ENCODE results near the gene C1orf35. TPM values are rescaled to one million over a fixed set of nuclear protein-coding genes. Genes with fewer than 3 reads are reported as not detected.

Gene C1orf35
- total RNA-seq, 1 donor from 2014 or later = 4.1 TPM

DNA sequence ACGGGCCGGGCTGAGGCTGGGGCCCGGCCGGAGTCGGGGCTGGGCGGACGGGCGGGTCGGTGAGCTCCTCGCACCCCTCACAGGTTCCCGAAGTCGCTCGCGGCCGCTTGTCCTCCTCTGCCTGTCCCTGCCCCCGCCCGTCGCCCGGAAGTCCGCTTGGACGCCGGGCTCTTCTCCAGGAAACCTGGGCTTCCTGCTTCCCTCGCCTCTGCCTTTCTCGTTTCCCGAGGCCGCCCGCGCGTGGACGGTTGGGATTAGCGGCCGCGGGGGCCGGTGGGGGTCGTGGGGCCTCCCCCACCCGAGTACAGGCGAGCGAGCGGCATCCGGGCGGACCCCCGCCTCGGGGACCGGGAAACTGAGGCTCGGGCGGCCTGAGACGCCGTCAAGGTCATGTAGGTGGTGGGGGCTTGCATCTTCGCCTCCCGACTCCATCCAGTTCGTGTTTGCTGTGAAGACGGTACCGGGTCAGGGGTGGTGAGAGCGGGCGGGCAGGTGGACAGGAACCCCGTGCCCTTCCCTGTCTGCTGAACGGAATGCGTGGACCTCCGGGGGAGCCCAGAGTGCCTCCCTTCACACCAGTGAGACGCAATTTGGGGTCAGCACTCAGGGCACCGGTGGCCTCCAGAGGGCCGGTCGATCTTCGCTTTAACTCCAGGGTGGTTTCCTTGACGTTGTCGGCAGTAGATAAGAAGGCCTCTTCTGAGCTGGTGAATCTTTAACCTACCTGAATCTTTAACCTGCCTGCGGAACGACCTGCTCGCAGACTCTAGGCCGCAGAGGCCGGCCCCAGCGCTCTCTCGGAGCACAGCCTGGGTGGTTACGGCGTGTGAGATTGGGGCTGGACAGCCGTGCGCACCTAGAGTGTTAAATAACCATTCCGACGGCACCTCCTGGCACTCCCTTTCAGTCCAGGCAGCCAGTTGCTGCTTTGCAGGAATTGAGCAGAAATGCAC is 19.9 kb downstream of the C1orf35 start:
- FAIRE-seq (no peak), DNase-seq (ENCODE audit: low spot score in 2 of 2) (peak; percentile 67 to 77)

DNA sequence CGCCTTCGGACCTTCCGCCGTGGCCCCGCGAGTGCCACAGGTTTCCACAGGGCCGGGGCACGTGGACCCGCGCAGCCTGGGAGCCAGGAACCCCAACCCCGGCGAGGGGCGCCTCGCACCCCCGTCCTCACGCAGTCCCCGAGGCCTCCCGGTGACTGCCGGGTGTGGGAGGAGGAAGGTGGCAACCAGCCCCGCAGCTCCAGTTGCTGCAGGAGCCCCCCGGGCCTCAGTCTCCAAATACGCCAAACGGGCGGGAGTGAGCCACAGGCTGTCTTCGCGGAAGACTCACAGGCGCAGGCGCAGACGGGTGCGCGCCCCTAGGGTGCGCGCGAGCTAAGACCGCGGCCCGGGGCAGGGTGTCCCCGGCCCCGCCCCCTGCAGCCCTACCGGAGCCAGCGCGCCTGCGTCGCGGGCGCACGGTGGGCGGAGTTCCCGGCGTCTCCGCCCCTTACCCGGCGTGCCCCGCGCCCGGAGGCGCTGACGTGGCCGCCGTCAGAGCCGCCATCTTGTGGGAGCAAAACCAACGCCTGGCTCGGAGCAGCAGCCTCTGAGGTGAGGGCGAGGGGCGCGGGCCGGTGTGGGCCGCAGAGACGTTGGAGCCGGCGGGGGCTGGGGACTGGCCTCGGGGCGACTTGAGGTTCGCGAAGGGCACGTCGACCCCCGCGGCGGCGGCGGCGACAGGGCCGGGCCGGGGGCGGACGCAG is 20.8 kb downstream of the C1orf35 start, which contains the start of gene ARF1:
TSS of gene ARF1 (plus strand) at position 495 of the 704 bp plus-strand sequence. CDS start 14,407 bp downstream, outside the sequence.
- DNase-seq (ENCODE audit: low spot score in 2 of 2) (peak; percentile 99), FAIRE-seq (no peak)

DNA sequence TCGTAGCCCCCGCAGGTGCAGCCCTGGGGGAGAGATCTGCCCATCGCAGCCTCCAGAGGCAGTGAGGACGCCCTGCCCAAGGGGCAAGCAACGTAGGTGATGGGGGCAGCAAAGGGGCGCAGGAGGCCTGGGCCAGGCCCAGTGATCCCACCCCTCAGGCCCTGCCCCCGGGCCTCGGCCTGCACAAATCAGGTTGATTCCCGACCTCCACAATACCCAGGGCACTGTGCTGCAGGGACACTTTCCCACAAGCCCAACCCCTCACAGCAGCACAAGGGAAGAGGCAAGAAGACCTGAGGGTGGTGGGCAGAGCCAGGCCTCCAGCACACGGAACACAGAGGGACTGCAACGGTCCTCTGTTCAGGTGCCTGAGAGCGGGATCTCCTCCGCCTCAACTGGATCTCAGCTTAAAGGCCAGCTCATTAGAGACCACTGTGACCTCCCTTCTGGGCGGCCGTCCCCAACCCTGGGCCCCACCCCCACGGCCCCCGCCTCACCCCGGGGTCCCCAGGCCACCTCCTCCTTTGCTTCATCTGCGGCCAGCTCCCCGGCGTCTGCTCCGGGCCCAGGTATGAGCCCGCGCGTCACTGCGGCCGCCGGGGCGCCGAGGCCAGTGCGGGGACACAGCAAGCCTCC is 21.4 kb downstream of the C1orf35 start:
- no peak for DNase-seq (ENCODE audit: low spot score in 2 of 2)
- FAIRE-seq = no peak

DNA sequence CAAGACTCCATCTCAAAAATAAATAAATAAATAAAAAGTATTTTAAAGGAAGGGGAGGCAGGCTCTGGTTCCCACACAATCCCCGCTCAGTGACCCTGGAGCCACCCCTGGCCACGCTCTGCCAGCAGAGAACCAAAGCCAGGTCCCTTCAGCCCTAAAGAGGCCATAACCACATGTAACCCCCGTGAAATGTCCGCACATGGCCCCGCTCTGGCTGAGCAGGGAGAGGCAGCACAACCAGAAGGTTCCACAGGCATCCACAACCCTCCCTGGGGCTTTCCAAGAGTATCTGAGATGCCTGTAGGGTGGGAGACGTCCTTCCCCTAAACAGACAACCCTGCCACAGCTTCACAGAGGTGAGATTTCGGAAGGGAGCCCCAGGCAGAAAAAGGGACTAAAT is 22.0 kb downstream of the C1orf35 start:
- FAIRE-seq = no peak

DNA sequence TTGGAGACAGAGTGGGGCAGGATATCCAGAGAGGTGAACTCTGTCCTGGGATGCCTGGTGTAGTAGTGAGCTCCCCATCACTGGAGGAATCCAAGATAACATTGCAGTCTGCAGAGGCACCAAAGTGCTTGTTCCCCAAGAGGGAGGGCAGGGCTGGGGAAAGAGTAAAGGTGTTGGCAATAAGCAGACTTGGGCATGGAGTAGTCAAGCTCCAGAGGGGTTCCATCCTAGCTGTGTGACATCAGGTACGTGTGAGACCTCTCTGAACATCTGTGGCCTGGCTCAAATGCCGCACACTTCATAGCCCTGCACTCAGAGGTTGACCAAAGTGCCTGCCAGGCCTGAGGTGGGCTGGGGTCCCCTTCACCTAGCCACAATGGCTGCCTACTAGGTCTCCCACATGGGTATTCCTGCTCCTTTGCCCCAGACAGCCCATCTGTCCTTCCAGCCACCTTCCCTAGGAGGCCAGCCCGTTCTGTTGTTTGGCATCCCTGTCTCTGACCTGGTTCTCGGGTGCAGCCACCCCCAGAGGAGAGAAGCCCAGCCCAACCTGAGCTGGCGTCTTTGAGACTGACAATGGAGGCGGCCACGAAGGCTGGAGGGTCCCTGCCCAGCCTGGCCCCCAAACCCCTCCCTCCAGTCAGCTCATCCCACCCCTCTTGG is 23.4 kb downstream of the C1orf35 start:
- FAIRE-seq (no peak), DNase-seq (ENCODE audit: low spot score in 2 of 2) (no peak)

More for the DNA sequence above, 22.0 kb downstream of the C1orf35 start:
- no peak for DNase-seq (ENCODE audit: low spot score in 2 of 2)

DNA sequence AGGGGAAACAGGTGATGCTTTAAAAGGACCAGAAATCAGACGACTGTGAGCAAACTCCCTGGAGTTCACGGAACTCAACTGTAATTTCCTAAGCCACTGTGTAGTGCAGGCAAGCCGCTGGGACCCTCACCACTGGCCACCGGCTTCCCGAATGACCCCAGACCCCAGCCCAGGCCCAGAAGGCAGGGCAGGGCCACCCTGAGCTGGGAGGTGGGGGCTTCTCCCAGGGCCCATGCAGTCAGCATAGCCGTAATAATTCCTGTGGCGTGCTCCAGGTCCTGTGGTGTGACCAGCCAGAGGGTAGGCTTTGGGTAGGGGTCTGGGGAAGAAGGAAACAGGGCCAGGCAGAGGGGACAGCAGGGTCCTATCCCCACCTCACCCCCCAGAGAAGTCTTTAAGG is 24.1 kb downstream of the C1orf35 start:
- no peak for FAIRE-seq
- DNase-seq (ENCODE audit: low spot score in 2 of 2) = no peak

DNA sequence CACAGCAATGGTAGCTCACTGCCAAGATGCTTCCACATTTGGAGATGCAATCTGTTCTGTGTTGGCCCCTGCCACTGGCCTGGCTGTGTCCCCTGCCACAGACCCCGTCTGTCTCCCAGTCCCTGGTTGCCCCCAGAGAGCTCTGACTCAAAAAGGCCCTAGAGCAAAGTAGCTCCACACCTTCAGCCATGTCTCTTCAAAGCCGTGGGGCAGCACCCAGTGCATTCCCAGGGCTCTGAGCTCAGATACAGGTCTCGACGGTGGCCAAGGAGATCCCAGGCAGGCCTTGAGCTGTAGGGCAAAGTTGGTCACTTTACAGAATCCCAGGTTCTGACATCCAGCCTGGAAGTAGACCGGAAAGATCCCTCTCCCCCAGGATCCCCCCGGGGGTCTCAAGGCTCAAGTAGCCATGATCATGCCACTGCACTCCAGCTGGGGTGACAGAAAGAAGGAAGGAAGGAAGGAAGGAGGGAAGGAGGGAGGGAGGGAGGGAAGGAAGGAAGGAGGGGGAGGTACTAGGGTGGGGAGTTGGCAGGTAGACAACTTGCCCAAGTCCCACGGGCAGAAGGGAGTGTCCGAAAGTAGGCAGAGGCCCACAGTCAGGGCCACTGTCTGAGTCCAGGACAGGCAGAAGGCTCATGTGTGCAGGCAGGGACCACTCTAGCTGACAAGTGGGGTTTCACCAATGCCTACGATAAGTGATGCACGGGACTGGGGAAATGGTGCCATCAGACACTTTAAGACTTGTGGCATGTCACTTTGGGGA is 25.4 kb downstream of the C1orf35 start:
- no peak for DNase-seq (ENCODE audit: low spot score in 2 of 2)
- no peak for FAIRE-seq

DNA sequence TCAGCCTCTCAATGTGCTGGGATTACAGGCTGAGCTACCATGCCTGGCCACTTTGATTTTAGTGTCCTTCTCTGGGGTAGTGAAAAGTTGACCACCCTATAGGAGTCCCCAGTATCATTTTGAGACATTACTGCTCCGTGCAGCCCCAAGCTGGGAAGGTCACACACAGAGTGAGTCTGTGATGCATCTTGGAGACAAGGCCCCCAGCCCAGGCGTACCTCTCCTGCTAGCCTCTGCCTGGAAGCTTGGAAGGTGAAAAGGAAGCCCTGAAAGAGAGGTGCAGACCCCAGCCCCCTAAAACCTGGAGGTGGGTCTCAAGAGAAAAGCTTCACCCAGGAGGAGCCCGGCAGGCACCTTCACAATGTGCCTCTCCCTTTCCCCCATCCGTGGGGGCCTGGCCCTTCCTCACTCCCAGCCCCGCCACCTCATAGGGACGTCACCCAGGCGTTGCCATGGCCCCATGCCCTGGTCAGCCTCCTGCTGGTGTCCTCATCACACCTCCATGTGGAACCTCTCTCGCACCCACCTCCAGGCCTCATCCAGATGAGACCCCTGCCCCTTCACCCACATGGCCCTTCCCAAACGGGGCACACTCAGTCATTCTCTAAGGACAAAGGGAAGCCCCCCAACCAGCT is 26.2 kb downstream of the C1orf35 start:
- DNase-seq (ENCODE audit: low spot score in 2 of 2) (no peak), FAIRE-seq (no peak)

DNA sequence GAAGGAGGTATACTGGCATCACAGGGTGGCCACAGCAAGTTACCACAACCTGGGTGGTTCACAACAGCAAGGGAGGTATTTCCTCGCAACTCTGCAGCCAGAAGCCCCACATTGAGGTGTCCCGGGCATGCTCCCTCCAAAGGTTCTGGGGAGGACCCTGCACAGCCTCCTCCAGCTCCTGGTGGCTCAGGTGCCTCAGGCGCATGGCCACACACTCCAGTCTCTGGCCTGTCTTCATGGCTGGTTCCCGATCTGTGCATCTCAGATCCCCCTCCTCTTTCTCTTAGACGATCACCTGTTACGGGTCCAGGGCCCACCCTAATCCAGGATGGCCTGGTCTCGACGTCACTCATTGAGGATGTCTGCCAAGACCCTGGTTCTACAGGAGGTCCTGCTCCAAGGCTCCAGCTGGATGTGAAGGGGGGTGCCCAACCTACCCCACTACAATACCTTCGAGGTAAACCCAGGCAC is 27.3 kb downstream of the C1orf35 start:
- no peak for FAIRE-seq
- DNase-seq (ENCODE audit: low spot score in 2 of 2) = no peak

DNA sequence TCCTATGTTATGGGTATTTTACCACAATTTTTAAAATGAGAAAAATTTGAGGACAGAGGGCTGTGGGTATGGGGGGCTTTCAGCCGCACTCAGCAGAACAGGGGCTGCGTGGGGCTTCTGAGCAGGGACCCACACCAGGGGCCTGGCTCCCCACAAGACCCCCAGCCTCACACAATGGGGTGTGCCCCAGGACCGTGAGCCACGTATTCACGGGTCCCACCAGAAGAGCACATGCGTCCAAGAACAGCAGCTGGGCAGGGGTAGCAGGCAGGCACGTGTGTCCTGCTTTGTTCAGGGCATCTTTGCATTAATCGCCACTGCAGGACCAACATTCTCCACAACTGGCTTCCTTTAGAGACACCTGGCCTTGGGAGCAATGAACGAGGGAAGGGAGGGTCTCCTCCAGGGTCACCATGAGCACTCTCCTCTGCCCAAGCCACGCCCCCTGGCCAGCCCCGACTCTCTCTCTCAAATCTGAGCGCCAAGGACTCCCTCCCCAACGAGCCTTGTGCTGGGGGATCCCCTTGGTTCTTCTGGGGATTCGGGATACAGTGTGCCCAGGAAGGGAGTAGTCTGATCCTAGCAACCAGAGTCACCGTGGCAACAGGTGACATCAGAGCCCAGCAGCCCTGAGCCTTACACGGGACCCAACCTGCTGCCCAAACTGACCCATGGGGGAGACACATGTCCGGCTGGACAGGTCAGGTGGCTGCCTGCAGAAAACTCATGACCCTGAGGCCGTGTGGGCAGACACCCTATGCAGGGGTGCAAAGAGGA is 28.0 kb downstream of the C1orf35 start:
- FAIRE-seq (no peak), DNase-seq (ENCODE audit: low spot score in 2 of 2) (no peak)

DNA sequence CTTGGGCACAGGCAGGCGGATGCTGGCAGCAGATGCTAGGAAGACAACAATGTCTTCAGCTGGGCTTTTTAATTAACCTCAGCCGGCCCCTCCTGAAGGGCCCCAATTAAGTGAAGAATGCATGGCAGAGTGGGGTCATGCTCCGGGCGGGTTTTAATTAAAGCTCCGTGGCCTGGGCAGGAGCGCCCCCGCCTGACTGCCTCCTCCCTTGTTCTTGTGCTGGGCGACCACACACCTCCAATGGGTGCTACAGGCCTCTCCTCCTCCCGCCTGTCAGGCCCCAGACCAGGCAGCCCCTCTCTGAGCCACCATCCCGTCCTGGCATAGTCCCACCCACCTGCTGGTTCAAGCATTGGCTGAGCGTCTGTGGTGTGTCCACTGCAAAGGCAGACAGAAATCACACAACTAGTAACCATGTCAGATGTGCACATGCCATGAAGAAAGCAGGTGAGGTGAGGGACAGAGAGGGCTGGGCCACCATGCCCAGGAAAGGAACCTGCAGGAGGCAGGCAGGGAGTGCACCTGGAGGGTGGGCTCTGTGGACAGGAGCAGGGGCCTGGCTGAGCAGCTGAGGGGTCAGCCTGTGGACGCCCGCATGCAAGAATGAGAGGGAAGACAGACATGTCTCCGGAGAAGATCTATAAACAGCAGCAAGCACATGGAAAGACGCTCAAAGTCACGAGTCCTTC is 29.1 kb downstream of the C1orf35 start:
- DNase-seq (ENCODE audit: low spot score in 2 of 2) (no peak), FAIRE-seq (no peak)

DNA sequence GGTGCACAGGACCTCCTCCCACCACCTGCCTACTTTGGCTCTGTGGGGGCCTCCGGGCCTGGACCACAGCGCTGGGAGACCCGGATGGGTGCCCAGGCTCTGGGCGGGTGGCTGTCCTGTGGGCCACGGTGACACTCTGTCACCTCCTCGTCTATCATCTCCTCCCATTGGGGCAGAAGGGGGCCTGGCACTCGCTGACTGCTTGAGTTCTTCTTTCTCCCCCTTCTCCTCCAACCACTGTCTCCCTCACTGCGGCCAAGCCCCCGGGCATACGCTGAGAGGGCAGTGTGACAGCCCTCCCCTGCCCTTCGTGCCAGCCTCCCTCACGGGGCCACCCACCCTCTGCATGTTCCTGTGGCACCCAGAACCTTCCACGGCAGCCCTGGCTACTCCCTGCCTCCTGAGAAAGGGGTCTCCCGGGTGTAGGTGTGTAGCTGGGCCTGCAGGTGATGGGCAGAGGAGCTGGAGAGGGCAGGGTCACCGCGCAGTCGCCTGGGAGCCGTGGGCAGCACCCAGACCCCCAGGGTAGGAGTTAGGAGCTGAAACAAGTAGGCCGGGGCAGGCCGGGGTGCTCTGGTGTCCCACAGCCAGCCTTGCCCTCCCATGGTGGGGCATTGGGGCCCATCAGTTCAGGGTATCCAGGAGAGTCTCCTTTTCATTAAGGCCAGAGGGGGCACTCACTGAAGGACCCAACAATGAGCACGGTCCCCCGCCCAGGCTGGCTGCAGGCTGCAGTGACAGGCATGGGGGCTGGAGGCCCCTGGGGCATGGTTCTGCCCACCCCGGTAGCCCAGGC is 29.9 kb downstream of the C1orf35 start:
- no peak for DNase-seq (ENCODE audit: low spot score in 2 of 2)
- FAIRE-seq = no peak

DNA sequence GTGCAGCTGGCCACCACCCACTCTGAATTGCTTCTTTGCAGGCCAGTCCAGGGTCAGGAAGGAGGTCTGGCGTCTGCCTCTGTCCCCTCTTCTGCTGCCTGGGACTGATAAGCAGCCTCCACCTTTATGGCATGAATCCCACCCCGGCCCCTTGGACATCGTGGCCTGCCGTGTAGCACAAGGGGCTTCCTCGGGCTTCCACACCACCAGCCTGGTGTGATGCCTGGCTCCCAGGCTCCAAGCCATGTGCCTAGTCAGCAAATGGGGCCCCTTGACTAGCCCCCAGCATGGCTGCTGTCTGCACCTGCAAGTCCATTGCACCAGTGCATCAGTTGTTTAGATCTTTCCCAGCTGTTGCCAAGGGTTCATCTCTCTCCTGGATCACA is 30.5 kb downstream of the C1orf35 start:
- FAIRE-seq = no peak
- DNase-seq (ENCODE audit: low spot score in 2 of 2) = no peak

DNA sequence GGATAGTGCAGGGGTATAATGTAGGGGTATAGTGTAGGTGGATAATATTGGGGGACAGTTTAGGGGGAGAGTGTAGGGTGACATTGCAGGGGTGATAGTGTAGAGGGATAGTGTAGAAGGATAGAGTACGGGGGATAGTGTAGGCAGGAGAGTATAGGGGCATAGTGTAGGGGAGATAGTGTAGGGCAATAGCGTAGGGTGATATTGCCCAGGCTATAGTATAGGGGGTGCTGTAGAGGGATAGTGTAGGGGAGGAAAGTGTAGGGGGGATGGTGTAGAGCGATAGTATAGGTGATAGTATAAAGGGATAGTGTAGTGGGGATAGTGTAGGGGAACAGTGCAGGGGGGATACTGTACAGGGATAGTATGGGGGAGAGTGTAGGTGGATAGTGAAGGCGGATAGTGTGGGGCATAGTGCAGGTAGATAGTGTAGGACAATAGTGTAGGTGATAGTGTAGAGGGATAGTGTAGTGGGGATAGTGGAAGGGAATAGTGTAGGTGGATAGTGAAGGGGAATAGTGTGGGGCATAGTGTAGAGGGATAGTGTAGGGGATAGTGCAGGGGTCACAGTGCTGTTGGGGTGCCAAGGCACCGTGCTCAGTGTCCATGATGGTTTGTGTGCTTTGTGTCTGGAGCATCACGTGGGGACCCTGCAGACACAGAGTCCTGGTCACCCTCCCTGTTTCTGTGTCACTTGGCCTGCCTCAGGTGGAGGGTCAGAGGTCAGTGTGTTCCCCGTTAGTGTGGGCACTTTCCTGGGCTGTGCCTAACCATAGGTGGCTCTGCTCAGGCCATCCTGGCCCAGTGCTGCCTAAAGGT is 31.1 kb downstream of the C1orf35 start:
- FAIRE-seq = no peak
- no peak for DNase-seq (ENCODE audit: low spot score in 2 of 2)

DNA sequence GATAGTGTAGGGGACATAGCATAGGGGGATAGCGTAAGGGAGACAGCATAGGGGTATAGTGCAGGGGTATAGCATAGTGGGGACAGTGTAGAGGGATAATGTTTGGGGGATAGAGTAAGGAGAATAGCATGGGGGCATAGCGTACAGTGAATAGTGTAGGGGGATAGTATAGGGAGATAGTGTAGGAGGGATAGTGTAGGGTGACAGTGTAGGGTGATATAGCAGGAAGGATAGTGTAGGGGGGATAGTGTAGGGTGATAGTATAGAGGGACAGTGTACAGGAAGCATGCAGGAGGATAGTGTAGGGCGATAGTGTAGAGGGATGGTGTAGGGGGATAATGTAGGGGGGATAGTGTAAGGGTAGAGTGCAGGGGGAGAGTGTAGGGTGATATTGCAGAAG is 32.3 kb downstream of the C1orf35 start:
- no peak for DNase-seq (ENCODE audit: low spot score in 2 of 2)
- no peak for FAIRE-seq

DNA sequence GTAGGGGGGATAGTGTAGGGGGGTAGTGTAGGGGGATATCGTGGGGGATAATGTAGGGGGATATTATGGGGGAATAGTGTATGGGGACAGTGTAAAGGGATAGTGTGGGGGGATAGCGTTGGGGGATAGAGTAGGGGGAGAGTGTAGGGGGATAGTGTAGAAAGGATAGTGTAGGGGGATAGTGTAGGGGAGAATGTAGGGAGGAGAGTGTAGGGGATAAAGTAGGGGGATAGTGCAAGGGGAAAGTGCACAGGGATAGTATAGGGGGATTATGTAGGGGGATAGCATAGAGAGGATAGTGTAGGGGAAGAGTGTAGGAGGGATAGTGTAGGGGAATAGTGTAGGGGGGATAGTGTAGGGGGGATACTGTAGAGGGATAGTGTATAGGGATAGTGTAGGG is 33.0 kb downstream of the C1orf35 start:
- no peak for DNase-seq (ENCODE audit: low spot score in 2 of 2)
- no peak for FAIRE-seq

Measured in frontal cortex (tissue), 4 donors.